Measurements from ENCODE around the gene GOLGA5. TPM values are rescaled to one million over a fixed set of nuclear protein-coding genes. Genes with fewer than 3 reads are reported as not detected.
"Not testable (repeated sequence)": the region's sequence is repeated elsewhere in the genome, so short reads cannot be mapped to it uniquely, and the experiment has no call there.

The GOLGA5 gene
- total RNA-seq, 4 donors from 2014 or later = 25.7 to 47.4 (median 33.3) TPM

GRCh38 chr14:92768795-92769194 lies 25.3 kb upstream of the GOLGA5 start:
- DNase-seq (ENCODE audit: low spot score) (no peak), ATAC-seq (ENCODE audit: low FRiP score) (no peak)
- no peak for TF ChIP-seq CTCF (IDR thresholded peaks at IDR 0.05)

- DNase-seq (ENCODE audit: low spot score) (no peak), ATAC-seq (ENCODE audit: low FRiP score) (no peak)
- no peak for TF ChIP-seq CTCF (IDR thresholded peaks at IDR 0.05)
These were observed 23.6 kb upstream of the GOLGA5 start for GRCh38 chr14:92770484-92770883.

GRCh38 chr14:92774572-92774971 lies 19.5 kb upstream of the GOLGA5 start:
- TF ChIP-seq CTCF (IDR thresholded peaks at IDR 0.05) = no peak
- ATAC-seq (ENCODE audit: low FRiP score) = no peak
- no peak for DNase-seq (ENCODE audit: low spot score)

GRCh38 chr14:92775292-92775691 lies 18.8 kb upstream of the GOLGA5 start:
- DNase-seq (ENCODE audit: low spot score); ATAC-seq (ENCODE audit: low FRiP score): not testable (repeated sequence)

GRCh38 chr14:92778868-92779565 lies 15.1 kb upstream of the GOLGA5 start:
- DNase-seq (ENCODE audit: low spot score); ATAC-seq (ENCODE audit: low FRiP score): not testable (repeated sequence)

- ATAC-seq (ENCODE audit: low FRiP score) = no peak
- DNase-seq (ENCODE audit: low spot score) = no peak
- no peak for TF ChIP-seq CTCF (IDR thresholded peaks at IDR 0.05)
These were observed 13.5 kb upstream of the GOLGA5 start for GRCh38 chr14:92780444-92781232.

GRCh38 chr14:92781350-92781749 lies 12.8 kb upstream of the GOLGA5 start:
- TF ChIP-seq CTCF (IDR thresholded peaks at IDR 0.05) = no peak
- no peak for ATAC-seq (ENCODE audit: low FRiP score)

More at GRCh38 chr14:92781350-92781749, 12.8 kb upstream of the GOLGA5 start:
- no peak for DNase-seq (ENCODE audit: low spot score)

Measured in omental fat pad (tissue), 4 donors.